Natural killer cell (primary cell): Measurements from ENCODE around the gene RAB3IL1. TPM values are rescaled to one million over a fixed set of nuclear protein-coding genes. Genes with fewer than 3 reads are reported as not detected.

Experiments used
- ATAC-seq, 3 donors: fragments of 150-1000 bp in 2 of 3; fragments of 200-7000 bp in 1 of 3; cut with Tn5 transposase; 1 replicate in 1 of 3; 2 replicates in 2 of 3; pipeline ENCODE4 v1.10.0; 2021; ENCODE audit warnings: mild to moderate bottlenecking in 2 of 3, moderate library complexity in 2 of 3
- DNase-seq, 2 donors: peaks; one replicate each; pipeline versions ENCODE4 v3.0.0 to v3.0.0-alpha.2; 2013 to 2021; ENCODE audit warnings: mixed read lengths in 1 of 2
- H3K27ac ChIP-seq: one replicate; pipeline ENCODE4 v1.5.1; 2013; ENCODE audit warnings: mild to moderate bottlenecking, low read length
- H3K27me3 ChIP-seq: one replicate; pipeline ENCODE4 v1.6.1; 2013; ENCODE audit warnings: low read length; ENCODE audit not compliant: control insufficient read depth, insufficient read depth
- H3K36me3 ChIP-seq: one replicate; pipeline ENCODE4 v1.6.1; 2013; ENCODE audit warnings: low read length; ENCODE audit not compliant: control insufficient read depth, insufficient read depth
- H3K4me1 ChIP-seq: one replicate; pipeline ENCODE4 v1.6.1; 2013; ENCODE audit warnings: low read length; ENCODE audit not compliant: control insufficient read depth, insufficient read depth
- H3K4me3 ChIP-seq: one replicate; pipeline ENCODE4 v1.5.1; 2013; ENCODE audit warnings: low read length
- H3K9me3 ChIP-seq: one replicate; pipeline ENCODE4 v1.6.1; 2013; ENCODE audit warnings: low read length; ENCODE audit not compliant: control insufficient read depth, insufficient read depth
- H3K27ac Mint-ChIP-seq, 2 donors: one replicate each; pipeline ENCODE4 v1.8.0; 2022; ENCODE audit warnings: mild to moderate bottlenecking in 2 of 2, mixed read lengths in 2 of 2, moderate library complexity in 1 of 2
- H3K27me3 Mint-ChIP-seq, 2 donors: one replicate each; pipeline ENCODE4 v1.8.0; 2022; ENCODE audit warnings: low read depth in 2 of 2, mixed read lengths in 2 of 2
- H3K36me3 Mint-ChIP-seq: one replicate; pipeline ENCODE4 v1.8.0; 2022; ENCODE audit warnings: mixed read lengths
- H3K4me1 Mint-ChIP-seq, 2 donors: one replicate each; pipeline ENCODE4 v1.8.0; 2022; ENCODE audit warnings: mixed read lengths in 2 of 2
- H3K4me3 Mint-ChIP-seq: one replicate; pipeline ENCODE4 v1.8.0; 2022; ENCODE audit warnings: mild to moderate bottlenecking, moderate library complexity, mixed read lengths
- H3K9me3 Mint-ChIP-seq, 2 donors: one replicate each; pipeline ENCODE4 v1.8.0; 2022; ENCODE audit warnings: mixed read lengths in 2 of 2
- CTCF ChIP-seq: fragments of 200-600 bp; IDR thresholded peaks from one replicate; pipeline ENCODE4 v1.8.0; 2022; ENCODE audit warnings: antibody characterized with exemption
- WGBS: methylation state at CpG from one replicate; pipeline ENCODE4 v1.1.7; 2013; ENCODE audit warnings: missing lambda C conversion rate; ENCODE audit not compliant: insufficient coverage; 5-methylcytosine and 5-hydroxymethylcytosine counted together
- intact Hi-C: fragments of 100-400 bp; cut with micrococcal nuclease; formaldehyde crosslinking; loops from one replicate; pipeline ENCODE4 v1.14.2; 2022
- total RNA-seq, 4 donors: library from RNA; stranded (reverse); fragments of 120-200 nt in 1 of 4; gene quantifications; one replicate each; pipeline versions ENCODE4 v1.2.3 to v1.2.4, GENCODE V29; 2013 to 2022

Gene RAB3IL1
- total RNA-seq, 3 donors from 2014 or later (not counting 1 experiment from before 2014, with no cell fraction given) = not detected

- Histone ChIP-seq H3K27me3 (no peaks in the 10 kb centered on the region), H3K36me3 (peaks cover 5% of the 10 kb centered on the region), H3K9me3 (no peaks in the 10 kb centered on the region), H3K4me3 (no peak overlapping the region), H3K4me1 (no peaks in the 10 kb centered on the region), H3K27ac (no peak overlapping the region)
- peaks cover 6% of the 10 kb centered on the region for H3K36me3 Mint-ChIP-seq
- no peaks in the 10 kb centered on the region for H3K27me3 Mint-ChIP-seq
- intact Hi-C loops = no loop called here
- no peak overlapping the region for H3K4me3 Mint-ChIP-seq
- no peaks in the 10 kb centered on the region for H3K4me1 Mint-ChIP-seq
- ATAC-seq (no peak), DNase-seq (no peak)
- no peak for TF ChIP-seq CTCF
- 94% methylated on average over 18 of the region's 18 CpGs for WGBS
- H3K27ac Mint-ChIP-seq = no peak overlapping the region
- H3K9me3 Mint-ChIP-seq = no peaks in the 10 kb centered on the region
These were observed 69.3 kb downstream of the RAB3IL1 start for GRCh38 chr11:61847914-61848581.

Other genes starting within 250 kb of the RAB3IL1 start
- under 1 TPM; 0.18 to 0.48 (median 0.38) TPM for gene DAGLA, start 237.2 kb downstream of the RAB3IL1 start, total RNA-seq
- gene MYRF, start 164.9 kb downstream of the RAB3IL1 start, total RNA-seq = 10 to 100 TPM in 1 of 3 donors, 1 to 10 TPM in 2; 4.9 to 15.3 (median 7.3) TPM
- 10 to 100 TPM; 64.4 to 69.3 (median 66.1) TPM for gene TMEM258, start 125.0 kb downstream of the RAB3IL1 start, total RNA-seq
- 10 to 100 TPM; 14.2 to 17.8 (median 17.5) TPM for gene FEN1, start 124.7 kb downstream of the RAB3IL1 start, total RNA-seq
- 10 to 100 TPM in 2 of 3 donors, 1 to 10 TPM in 1; 9.3 to 17.2 (median 10.2) TPM for gene FADS1, start 100.6 kb downstream of the RAB3IL1 start, total RNA-seq
- 10 to 100 TPM; 30.4 to 52.7 (median 34.4) TPM for gene FADS2, start 89.3 kb downstream of the RAB3IL1 start, total RNA-seq
- gene FADS3, start 26.0 kb downstream of the RAB3IL1 start, total RNA-seq = 10 to 100 TPM; 10.8 to 17.8 (median 11.5) TPM
- gene BEST1, start 32.8 kb upstream of the RAB3IL1 start, total RNA-seq = 1 to 10 TPM in 2 of 3 donors, under 1 TPM in 1; 0.32 to 2.0 (median 1.4) TPM
- gene FTH1, start 50.1 kb upstream of the RAB3IL1 start, total RNA-seq = 1,000 to 10,000 TPM; 1,067 to 1,951 (median 1,796) TPM
- gene INCENP, start 206.4 kb upstream of the RAB3IL1 start, total RNA-seq = 10 to 100 TPM; 24.4 to 47.6 (median 27.3) TPM